Measurements from ENCODE around the gene CLMN.

GRCh38 chr14:95303552-95303951, 16.2 kb downstream of the CLMN start:
- no peak for TF ChIP-seq GABPA (IDR thresholded peaks at IDR 0.05; ENCODE audit: low read depth, low read length)
- no peak for TF ChIP-seq GABPA (CRISPR knock-in tag; IDR thresholded peaks at IDR 0.05; ENCODE audit: low read depth)
- TF ChIP-seq ZNF761 (CRISPR knock-in tag; conservative IDR thresholded peaks at IDR 0.05), result no peak
- TF ChIP-seq ZNF224 (CRISPR knock-in tag; IDR thresholded peaks at IDR 0.05), result no peak
- TF ChIP-seq POLR2A (IDR thresholded peaks at IDR 0.05; ENCODE audit: insufficient read depth in 1 of 2, low read depth in 2 of 2, low read length in 2 of 2), result no peak
- TF ChIP-seq FOSL2 (CRISPR knock-in tag; IDR thresholded peaks at IDR 0.05), result no peak
- TF ChIP-seq RELA (CRISPR knock-in tag; IDR thresholded peaks at IDR 0.05), result no peak
- no peak for TF ChIP-seq GLMP (CRISPR knock-in tag; IDR thresholded peaks at IDR 0.05; ENCODE audit: borderline replicate concordance)
- TF ChIP-seq NFATC3 (CRISPR knock-in tag; IDR thresholded peaks at IDR 0.05), result no peak
- no peak for TF ChIP-seq FOXA3 (CRISPR knock-in tag; IDR thresholded peaks at IDR 0.05)
- TF ChIP-seq NCOA2 (CRISPR knock-in tag; IDR thresholded peaks at IDR 0.05), result no peak
- TF ChIP-seq REST (IDR thresholded peaks at IDR 0.05; ENCODE audit: borderline replicate concordance in 1 of 2, low read depth in 1 of 2, low read length in 2 of 2), result no peak
- no peak for TF ChIP-seq TBX2 (CRISPR knock-in tag; IDR thresholded peaks at IDR 0.05; ENCODE audit: borderline replicate concordance)
- TF ChIP-seq NFIB (CRISPR knock-in tag; IDR thresholded peaks at IDR 0.05; ENCODE audit: borderline replicate concordance), result no peak

Measured in HepG2 (cell line).